HuH-7 (cell line): Measurements from ENCODE around the gene PARD3.

ENCODE experiments used
- DNase-seq: peaks from one replicate; pipeline ENCODE4 v3.0.0; 2011; ENCODE audit warnings: low spot score

Gene PARD3

GRCh38 chr10:34689053-34689452 is 126.0 kb downstream of the PARD3 start:
- DNase-seq: no peak

GRCh38 chr10:34687434-34688210 is 127.5 kb downstream of the PARD3 start:
- no peak for DNase-seq

- no peak for DNase-seq
These were observed 132.5 kb downstream of the PARD3 start for GRCh38 chr10:34682580-34682979.

- DNase-seq: no peak
These were observed 133.2 kb downstream of the PARD3 start for GRCh38 chr10:34681933-34682332.

GRCh38 chr10:34679177-34679576 is 135.9 kb downstream of the PARD3 start:
- DNase-seq: no peak

GRCh38 chr10:34677591-34677990 is 137.5 kb downstream of the PARD3 start:
- DNase-seq: no peak

GRCh38 chr10:34677132-34677531 is 138.0 kb downstream of the PARD3 start:
- DNase-seq: no peak

GRCh38 chr10:34674176-34674575 is 140.9 kb downstream of the PARD3 start:
- no peak for DNase-seq

GRCh38 chr10:34670081-34670480 is 145.0 kb downstream of the PARD3 start:
- DNase-seq: no peak

- no peak for DNase-seq
These were observed 146.0 kb downstream of the PARD3 start for GRCh38 chr10:34669079-34669478.

- DNase-seq: no peak
These were observed 147.9 kb downstream of the PARD3 start for GRCh38 chr10:34667177-34667576.

GRCh38 chr10:34666008-34666704 is 148.9 kb downstream of the PARD3 start:
- DNase-seq: no peak

- no peak for DNase-seq
These were observed 150.4 kb downstream of the PARD3 start for GRCh38 chr10:34664706-34665105.

- DNase-seq: no peak
These were observed 153.5 kb downstream of the PARD3 start for GRCh38 chr10:34661580-34661979.

GRCh38 chr10:34658934-34659333 is 156.2 kb downstream of the PARD3 start:
- no peak for DNase-seq

GRCh38 chr10:34656661-34657060 is 158.4 kb downstream of the PARD3 start:
- no peak for DNase-seq

GRCh38 chr10:34655286-34656170 is 159.6 kb downstream of the PARD3 start:
- DNase-seq: peak; percentile 37

GRCh38 chr10:34654211-34654610 is 160.9 kb downstream of the PARD3 start:
- DNase-seq: no peak

GRCh38 chr10:34653530-34653929 is 161.6 kb downstream of the PARD3 start:
- DNase-seq: no peak

GRCh38 chr10:34651416-34652195 is 163.5 kb downstream of the PARD3 start:
- no peak for DNase-seq

- no peak for DNase-seq
These were observed 164.9 kb downstream of the PARD3 start for GRCh38 chr10:34650156-34650555.

- no peak for DNase-seq
These were observed 165.7 kb downstream of the PARD3 start for GRCh38 chr10:34649385-34649784.
